GM18858 (cell line): Measurements from ENCODE around the gene ZNF469.
"Not testable (repeated sequence)": the region's sequence is repeated elsewhere in the genome, so short reads cannot be mapped to it uniquely, and the experiment has no call there.

Source experiments
- ATAC-seq: cut with Tn5 transposase; IDR thresholded peaks from one replicate; pipeline ENCODE4 v1.9.1; 2021; ENCODE audit not compliant: unreplicated experiment

The ZNF469 gene

DNA sequence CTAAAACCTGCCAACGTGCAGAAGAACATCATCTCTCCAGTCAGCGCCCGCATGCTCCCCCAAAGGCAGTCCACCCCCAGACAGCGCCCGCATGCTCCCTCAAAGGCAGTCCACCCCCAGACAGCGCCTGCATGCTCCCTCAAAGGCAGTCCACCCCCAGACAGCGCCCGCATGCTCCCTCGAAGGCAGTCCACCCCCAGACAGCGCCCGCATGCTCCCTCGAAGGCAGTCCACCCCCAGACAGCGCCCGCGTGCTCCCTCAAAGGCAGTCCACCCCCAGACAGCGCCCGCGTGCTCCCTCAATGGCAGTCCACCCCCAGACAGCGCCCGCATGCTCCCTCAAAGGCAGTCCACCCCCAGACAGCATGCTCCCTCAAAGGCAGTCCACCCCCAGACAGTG is 22.4 kb upstream of the ZNF469 start:
- ATAC-seq: not testable (repeated sequence)

DNA sequence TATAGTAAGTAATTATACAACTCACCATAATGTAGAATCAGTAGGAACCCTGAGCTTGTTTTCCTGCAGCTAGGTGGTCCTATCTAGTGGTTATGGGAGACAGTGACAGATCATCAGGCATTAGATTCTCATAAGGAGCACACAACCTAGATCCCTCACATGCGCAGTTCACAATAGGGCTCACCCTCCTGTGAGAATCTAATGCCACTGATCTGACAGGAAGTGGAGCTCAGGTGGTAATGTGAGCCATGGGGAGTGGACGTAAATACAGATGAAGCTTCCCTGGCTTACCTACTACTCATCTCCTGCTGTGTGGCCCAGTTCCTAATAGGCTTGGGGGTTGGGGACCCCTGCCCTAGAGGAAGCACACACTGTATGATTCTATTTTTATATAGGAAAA is 21.8 kb upstream of the ZNF469 start:
- ATAC-seq: no peak

DNA sequence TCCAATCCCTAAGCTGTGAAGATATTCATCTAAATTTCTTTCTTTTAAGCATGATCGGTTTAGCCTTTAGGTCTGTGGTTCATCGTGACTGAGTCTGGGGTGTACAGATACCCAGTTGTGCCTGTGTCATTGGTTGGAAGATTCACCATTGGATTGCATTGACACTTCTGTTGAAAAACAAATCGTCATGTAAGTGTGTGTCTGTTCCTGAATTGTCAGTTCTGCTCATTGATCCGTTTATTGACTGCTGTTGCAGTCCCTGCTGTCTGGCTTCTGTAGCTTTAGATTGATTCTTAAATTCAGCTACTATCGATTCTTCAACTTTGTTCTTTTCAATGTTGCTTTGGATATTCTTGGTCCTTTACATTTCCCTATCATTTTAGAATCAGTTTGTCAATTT is 21.0 kb upstream of the ZNF469 start:
- ATAC-seq: no peak

DNA sequence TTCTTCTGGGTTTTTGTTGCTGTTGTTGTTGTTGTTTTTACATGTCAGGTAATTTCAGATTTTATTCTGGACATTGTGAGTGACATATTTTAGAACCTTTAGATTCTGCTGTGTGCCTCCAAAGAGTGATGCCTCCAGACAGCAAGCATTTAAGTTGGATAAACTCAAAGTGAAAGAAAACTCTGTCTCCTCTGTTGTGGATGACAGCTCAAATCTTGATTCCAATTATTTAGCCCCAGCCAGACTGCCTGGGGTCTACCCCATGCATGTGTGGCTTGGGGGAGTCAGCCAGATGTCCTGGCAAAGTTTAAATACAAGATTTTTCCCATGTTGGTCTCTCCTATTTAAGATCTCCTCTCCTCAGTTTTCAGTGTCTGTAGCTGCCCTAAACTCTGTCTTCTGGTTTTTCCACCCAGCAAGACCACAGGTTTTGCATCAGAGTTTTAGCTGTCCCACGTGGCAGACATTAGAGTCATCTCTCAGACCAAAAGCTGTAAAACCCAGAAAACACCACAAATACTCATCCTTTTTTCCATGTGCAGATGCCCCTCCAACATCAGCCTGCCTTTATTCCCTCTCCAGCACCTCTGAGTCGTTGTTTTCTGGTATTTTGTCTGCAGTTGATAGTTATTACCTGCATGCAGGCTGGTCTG is 19.4 kb upstream of the ZNF469 start:
- no peak for ATAC-seq

DNA sequence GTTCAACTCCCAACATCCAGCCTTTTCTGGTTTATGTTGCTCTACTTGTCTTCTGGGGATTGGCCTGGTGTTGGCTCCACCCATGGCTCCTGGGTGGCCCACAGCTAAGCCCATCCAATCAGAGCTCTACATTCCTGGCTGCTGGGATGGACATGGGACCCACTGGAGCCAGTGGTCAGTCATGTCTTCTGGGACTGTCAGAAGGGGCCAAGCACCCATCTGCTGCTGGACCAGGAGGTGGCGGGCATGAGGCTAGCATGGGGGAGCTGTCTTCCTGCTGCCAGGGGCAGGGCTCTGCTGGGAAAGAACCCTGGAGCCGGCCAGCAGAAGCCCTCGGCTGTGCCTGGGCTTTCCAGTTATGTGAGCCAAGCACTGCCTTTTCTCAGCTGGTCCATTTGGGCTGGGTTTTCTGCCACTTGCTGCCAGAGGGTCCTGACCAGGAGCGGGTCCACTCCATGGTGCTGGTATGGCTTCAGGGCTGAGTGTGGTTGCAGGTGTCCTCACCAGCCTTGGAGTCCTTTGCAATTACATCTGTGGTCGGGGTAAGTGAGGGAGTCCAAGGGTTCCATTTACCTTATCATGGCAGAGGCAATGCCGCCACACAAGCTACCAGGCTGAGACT is 17.4 kb upstream of the ZNF469 start:
- no peak for ATAC-seq

DNA sequence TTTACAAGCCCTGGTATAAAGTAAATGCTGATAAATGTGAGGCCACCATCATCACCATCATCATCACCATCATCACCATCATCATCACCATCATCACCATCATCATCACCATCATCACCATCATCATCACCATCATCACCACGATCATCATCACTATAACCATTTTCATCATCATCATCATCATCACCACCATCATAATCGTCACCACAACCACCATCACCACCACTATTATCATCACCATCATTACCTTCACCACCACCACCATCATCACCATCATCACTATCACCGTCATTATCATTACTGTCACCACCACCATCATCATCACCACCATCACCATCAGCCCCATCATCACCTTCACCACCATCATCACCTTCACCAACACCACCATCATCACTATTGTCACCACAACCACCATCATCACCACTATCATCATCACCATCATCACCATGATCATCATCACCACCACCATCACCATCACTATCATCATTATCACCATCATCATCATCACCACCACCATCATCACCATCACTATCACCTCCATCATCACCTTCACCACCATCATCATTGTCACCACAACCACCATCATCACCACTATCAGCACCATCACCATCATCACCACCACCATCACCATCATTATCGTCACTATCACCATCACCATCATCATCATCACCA is 16.6 kb upstream of the ZNF469 start:
- ATAC-seq: no peak

DNA sequence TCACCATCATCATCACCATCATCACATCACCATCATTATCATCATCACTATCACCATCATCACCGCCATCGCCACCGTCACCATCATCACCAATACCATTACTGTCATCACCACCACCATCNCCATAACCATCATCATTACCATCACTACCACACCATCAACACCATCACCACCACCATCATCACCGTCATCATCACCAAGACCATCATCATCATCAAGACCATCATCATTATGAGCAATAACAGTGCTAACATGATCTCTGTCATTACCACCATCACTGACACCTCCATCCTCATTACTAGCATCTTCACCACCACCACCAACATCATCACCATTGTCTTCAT is 16.1 kb upstream of the ZNF469 start:
- ATAC-seq: no peak

DNA sequence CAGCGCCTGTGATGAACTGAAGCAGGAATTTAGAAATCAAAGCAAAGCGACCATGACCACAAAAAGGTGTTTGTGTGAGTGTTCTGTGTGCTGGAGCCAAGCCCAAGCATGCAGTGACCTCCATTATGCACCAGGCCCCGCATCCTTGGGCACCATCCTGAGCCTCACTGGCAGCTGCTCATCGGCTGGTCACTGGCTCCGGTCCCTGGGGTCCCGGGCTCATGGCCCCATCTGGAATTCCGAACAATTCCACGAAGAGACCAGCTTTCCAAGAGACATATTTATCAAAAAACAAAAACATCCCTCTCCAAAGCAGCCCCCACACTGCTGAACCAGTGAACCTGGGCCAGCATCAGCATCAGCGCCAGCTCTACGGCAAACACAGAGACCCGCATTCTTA is 15.2 kb upstream of the ZNF469 start:
- ATAC-seq: no peak

DNA sequence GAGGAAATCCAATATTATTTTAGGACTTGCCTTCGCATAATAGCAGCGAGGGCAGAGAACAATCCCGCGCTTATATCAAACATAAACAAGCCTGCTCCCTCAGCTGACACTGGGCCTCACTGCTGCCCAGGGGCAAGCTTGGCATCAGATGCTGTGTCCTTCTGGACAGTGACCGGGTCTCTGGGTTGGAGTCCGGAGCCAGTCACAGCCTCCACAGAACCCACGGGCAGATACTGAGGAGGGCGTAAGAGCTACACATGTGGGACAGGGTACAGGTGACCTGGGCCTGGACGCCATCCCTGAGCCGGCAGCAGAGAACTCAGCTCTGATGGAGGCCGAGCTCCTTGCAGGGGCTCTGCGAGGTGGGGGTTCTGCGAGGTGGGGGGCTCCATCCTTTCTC is 14.7 kb upstream of the ZNF469 start:
- no peak for ATAC-seq

DNA sequence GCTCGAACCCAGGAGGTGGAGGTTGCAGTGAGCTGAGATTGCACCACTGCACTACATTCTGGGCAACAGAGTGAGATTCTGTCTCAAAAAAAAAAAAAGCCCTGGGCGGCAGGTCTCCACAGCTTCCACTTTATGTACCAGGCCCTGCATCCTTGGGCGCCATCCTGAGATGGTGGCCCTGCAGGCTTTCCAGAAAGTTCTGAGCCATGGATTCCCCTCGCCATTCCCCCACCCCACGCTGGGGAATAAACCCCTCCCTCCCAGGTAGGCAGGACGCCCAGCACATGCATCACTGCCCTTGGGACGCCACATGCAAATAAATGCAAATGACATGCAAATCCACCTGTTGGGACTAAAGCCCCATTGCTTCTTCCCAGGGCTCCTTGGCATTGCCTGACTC is 13.8 kb upstream of the ZNF469 start:
- no peak for ATAC-seq

DNA sequence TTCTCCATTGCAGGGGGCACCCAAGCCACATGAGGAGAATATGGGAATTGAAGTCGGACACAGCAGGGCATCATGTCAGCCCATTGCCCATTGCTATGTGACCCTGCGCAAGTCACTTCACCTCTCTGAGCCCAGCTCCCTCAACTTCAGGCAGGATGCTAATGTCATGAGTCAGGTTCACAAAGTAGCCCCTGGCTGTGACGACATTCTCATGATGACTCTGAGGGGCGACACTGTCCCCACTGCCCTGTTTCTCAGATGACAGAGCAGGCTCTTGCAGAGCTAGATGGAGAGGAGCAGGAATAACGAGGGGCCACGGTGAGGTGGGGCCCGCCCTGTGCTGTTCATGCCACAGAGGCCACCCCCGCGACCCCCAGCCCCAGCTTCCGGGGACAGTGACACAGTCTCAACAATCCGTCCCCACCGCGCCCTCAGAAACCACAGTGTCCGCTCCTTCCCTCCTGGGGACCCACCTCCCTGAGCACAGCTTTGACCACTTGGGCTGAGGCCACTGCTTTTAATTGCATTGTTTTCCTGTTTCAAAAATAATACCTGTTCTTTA is 13.2 kb upstream of the ZNF469 start:
- no peak for ATAC-seq

DNA sequence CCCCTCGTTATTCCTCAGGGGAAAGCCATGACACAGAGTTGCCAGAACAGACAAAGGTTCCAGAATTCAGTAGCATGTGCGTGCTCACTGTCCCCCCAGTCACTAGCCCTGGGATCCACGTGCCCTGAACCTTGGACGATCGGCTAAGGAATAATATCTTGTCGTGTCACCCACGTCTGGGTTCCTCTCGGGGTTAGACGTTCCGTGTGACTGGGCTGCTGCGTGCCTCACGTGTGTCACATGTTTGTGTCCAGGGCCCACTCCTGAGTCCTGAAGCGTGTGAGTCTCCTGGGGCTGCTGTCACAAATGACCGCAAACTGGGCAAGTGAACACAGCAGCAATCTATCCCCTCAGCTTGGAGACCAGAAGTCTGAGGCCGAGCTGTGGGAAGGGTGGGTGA is 12.4 kb upstream of the ZNF469 start:
- ATAC-seq: no peak

DNA sequence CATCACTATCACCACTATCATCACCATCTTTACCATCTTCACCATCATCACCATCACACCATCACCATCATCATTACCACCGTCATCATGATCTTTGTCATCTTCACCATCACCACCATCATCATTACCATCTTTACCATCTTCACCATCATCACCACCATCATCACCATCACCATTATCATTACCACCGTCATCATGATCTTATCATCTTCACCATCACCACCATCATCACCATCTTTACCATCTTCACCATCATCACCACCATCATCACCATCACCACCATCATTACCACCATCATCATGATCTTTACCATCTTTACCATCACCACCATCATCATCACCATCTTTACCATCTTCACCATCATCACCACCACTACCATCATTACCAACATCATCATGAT is 10.2 kb upstream of the ZNF469 start:
- ATAC-seq: no peak

DNA sequence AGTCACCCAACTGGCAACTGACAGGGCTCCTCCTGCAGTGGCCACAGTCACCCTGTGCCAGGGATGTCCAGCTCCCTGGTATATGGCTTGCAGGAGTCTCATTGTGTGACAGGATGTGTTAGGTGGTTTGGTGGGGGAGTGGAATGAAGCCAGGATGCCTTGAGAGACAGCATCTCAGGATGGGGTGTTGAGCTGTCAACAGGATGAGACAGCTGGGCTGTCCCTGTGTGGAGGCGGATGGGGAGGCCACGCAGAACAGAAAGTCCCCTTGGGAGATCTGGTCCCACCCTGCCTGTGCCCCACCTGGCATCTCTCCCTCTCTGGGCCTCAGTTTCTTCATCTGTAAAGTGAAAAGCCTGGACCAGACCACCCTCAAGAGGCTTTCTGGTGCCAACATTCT is 9.5 kb upstream of the ZNF469 start:
- no peak for ATAC-seq

DNA sequence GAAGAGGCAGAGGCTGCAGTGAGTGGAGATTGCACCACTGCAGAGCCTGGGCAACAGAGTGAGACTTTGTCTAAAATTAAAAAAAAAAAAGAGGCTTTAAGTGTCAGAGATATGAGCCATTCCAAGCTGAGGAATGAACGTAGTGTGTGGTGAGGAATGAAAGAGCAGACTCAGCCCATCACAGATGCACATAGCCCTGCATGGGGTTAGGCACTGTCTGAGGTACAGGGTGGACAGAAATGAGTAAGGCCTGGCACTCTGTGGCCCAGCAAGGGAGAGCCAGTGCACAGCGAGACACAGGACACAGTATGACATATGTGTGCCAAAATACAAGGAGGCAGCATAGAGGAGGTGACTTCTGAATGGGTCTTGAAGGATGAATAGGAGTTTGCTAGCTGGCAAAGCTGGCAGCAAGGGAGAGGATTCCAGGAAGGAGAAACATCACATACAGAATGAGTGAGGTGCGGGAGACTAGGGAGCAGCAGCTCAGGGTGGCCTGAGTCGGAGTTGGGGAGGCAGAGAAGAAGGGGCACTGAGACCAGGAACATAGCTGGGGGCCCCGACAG is 8.7 kb upstream of the ZNF469 start:
- no peak for ATAC-seq

DNA sequence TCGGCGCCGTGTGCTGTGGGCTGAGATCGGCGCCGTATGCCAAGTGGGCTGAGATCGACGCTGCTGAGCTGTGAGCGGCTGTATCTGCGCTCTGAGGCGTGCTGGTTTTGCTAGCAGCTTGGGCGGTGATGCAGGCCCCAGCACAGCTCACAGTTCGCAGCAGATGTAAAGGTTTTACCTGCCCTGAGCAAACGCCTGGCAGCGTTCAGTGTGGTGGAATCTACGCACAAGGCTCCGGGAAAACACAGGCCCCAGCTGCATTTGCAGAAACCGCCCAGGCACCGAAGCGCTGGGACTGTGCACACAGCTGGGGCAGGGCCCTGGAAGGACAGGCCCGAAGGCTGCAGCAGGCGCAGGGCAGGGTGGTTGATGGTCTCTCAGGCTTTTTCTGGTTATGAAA is 8.0 kb upstream of the ZNF469 start:
- no peak for ATAC-seq

DNA sequence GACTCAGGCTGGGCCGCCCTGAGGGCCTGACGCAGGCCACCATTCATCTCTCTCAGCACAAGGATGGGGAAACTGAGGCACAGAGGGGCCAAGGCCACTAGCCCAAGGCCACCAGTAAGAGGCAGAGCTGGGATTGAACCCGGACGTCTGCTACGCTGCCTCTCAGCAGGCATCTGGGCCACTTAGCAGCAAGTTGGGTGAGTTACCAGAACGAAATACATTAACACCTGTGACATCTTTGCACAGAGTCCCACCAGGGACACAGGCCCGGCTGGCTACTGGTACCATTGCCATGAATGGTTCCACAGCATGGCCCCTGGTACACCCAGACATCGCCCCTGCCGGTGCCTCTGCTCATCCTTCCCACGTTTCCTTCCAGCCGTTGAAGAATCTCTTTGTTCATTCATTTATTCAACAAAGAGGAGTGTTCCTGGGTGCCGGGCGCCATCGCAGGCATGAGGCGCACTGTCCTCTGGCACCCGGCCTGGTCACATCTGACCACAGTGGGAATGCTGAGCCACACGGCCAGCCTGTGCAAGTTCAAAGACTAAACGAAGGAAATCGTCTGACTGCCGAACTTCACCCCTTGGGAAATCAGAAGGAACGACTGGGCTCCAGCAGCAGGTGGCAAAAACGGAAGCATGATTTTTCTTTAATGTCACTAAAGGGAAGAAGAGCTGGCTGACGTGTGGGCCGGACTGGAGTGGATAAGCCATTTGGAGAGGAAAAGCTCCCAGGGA is 7.4 kb upstream of the ZNF469 start:
- no peak for ATAC-seq

DNA sequence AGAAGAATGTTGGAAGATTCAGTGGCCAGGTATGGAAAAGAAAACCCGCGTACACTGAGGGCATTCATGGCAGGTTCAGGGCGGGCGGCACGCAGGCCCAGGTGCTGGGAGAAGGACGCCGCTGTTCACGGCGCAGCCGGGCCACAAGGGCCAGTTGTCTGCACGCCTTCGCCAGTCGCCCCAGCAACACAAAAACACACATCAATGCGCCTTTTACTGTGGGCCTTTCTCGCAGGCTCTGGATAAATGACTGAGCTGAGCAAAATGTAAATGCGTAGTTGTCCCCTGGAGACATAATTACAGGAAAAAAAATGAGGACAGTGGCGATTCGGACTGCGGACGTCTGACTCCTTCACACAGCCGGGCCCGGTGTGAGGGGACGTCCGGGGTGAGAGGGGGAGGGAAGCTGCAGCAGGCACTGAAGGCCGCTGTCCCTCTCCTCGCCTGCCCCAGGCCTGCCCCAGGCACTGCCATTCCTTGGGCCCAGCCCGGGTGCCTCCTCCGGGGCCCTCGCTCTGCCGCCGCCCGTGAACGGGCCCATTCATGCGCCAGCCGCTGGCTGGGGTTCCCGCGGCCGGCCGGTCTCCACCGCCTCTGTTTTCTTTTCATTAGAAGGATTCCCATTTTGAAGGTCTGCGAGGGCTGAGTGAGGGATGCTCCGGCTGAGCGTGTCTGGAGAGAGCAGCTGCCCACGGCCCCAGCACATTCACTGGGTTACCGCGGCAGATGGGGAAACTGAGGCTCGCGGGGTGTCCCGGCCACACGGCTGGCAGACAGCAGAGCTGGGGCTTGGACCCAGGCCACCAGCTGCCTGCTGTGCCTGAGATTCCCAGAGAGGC is 6.5 kb upstream of the ZNF469 start:
- ATAC-seq: no peak

DNA sequence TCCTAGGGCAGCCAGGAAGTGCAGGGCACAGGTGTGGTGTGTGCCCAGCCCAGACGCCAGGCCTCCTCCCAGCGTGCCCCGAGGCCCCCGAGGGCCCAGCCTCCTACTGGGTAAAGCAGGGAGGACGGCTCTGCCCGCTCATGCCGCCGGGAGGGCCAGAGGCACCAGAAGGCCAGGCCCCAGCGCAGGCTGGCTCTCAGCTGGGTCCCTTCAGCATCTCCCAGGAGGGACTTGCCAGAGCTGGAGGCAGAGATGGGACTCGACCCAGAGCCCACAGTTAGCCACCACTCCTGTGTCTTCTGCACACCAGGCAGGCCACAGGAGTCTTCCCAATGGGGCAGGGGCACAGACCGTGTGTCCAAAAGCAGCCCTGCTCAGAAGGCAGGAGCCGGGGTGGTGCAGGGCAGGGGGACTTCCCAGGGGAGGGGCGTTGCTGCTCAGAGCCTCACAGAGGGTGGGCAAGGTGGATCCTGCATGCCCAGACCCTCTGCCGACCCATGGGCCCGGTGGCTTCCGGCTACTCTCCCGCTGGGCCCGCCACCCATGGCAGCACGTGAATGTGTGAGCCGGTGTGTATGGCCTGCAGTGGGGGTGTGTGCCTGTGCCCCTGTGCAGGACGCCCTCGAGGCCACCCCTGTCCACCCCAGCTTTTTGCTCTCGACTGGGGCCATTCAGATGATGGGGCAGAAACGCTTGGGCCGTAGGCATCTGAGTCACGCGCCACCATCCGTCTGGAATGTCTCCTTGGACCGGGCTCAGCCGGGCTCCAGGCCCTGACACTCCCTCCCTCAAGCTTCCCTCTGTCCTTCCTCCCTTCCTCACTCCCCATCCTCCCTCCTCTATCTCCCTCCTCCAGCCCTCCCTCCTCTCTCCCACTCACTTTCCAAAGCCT is 5.7 kb upstream of the ZNF469 start:
- no peak for ATAC-seq

DNA sequence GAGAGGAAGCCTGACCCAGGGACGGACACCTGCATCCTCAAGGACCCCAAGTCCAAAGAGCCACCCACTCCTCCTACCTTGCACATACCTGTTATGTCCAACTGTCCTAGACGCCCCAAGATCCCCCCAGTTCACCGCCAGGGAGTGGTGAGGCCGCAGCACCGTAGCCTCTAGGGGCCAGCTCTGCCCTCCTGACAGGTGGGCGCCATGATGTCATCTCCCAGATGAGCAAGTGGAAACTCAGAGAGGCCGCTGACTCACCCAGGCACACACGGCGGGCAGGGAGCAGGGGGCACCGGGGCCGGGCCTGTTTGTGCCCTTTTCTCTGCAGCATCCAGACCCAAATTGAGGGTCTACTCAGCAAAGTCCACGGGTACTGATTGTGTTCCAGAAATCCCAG is 4.8 kb upstream of the ZNF469 start:
- no peak for ATAC-seq
